GM23248 (cell line): Measurements from ENCODE around the gene CALB2.

Source experiments
- EZH2 ChIP-seq: fragments of 200-600 bp; sonication (generic); IDR thresholded peaks from 2 replicates; pipeline ENCODE4 v1.6.1; 2018; ENCODE audit warnings: antibody characterized with exemption, mild to moderate bottlenecking; ENCODE audit not compliant: insufficient read depth, poor library complexity, severe bottlenecking
- EZH2phosphoT487 ChIP-seq: fragments of 200-600 bp; sonication (generic); IDR thresholded peaks from 2 replicates; pipeline ENCODE4 v1.6.1; 2018; ENCODE audit warnings: antibody characterized with exemption, moderate library complexity, mild to moderate bottlenecking, low read depth; ENCODE audit not compliant: insufficient read depth

- no peak for TF ChIP-seq EZH2phosphoT487
- no peak for TF ChIP-seq EZH2
Measured at GRCh38 chr16:71404364-71404763, 45.8 kb downstream of the CALB2 start.
